ENCODE results near the gene MAPK1.
"Not testable (repeated sequence)": the region's sequence is repeated elsewhere in the genome, so short reads cannot be mapped to it uniquely, and the experiment has no call there.

The MAPK1 gene

GRCh38 chr22:21902296-21903087 is 35.0 kb upstream of the MAPK1 start:
- no peaks in the 10 kb centered on the region for H3K9me3 ChIP-seq (ENCODE audit: insufficient read depth, low read depth, low read length)
- no peak overlapping the region for H3K27ac ChIP-seq (ENCODE audit: low read length)
- H3K4me3 ChIP-seq (ENCODE audit: low read length), result no peak overlapping the region
- H3K9ac ChIP-seq (ENCODE audit: low read depth, low read length), result no peak overlapping the region
- no peaks in the 10 kb centered on the region for H3K36me3 ChIP-seq (ENCODE audit: insufficient read depth, low read depth, low read length)
- H3K27me3 ChIP-seq (ENCODE audit: insufficient read depth, low read length), result no peaks in the 10 kb centered on the region
- H3K4me1 ChIP-seq (ENCODE audit: insufficient read depth, low read length), result no peaks in the 10 kb centered on the region

- no peak overlapping the region for H3K4me3 ChIP-seq (ENCODE audit: low read length)
- no peak overlapping the region for H3K27ac ChIP-seq (ENCODE audit: low read length)
- no peaks in the 10 kb centered on the region for H3K36me3 ChIP-seq (ENCODE audit: insufficient read depth, low read depth, low read length)
- H3K9me3 ChIP-seq (ENCODE audit: insufficient read depth, low read depth, low read length), result no peaks in the 10 kb centered on the region
- no peaks in the 10 kb centered on the region for H3K4me1 ChIP-seq (ENCODE audit: insufficient read depth, low read length)
- no peaks in the 10 kb centered on the region for H3K27me3 ChIP-seq (ENCODE audit: insufficient read depth, low read length)
- H3K9ac ChIP-seq (ENCODE audit: low read depth, low read length), result no peak overlapping the region
These were observed 31.0 kb upstream of the MAPK1 start for GRCh38 chr22:21898354-21898896.

- no peak overlapping the region for H3K27ac ChIP-seq (ENCODE audit: low read length)
- no peaks in the 10 kb centered on the region for H3K36me3 ChIP-seq (ENCODE audit: insufficient read depth, low read depth, low read length)
- H3K9me3 ChIP-seq (ENCODE audit: insufficient read depth, low read depth, low read length), result no peaks in the 10 kb centered on the region
- H3K4me3 ChIP-seq (ENCODE audit: low read length), result no peak overlapping the region
- no peaks in the 10 kb centered on the region for H3K27me3 ChIP-seq (ENCODE audit: insufficient read depth, low read length)
- no peaks in the 10 kb centered on the region for H3K4me1 ChIP-seq (ENCODE audit: insufficient read depth, low read length)
- H3K9ac ChIP-seq (ENCODE audit: low read depth, low read length), result no peak overlapping the region
These were observed 29.6 kb upstream of the MAPK1 start for GRCh38 chr22:21896951-21897513.

- H3K9ac ChIP-seq (ENCODE audit: low read depth, low read length); H3K27me3 ChIP-seq (ENCODE audit: insufficient read depth, low read length); H3K4me3 ChIP-seq (ENCODE audit: low read length); H3K27ac ChIP-seq (ENCODE audit: low read length); H3K9me3 ChIP-seq (ENCODE audit: insufficient read depth, low read depth, low read length); H3K4me1 ChIP-seq (ENCODE audit: insufficient read depth, low read length); H3K36me3 ChIP-seq (ENCODE audit: insufficient read depth, low read depth, low read length): not testable (repeated sequence)
These were observed 28.8 kb upstream of the MAPK1 start for GRCh38 chr22:21896275-21896674.

- H3K4me3 ChIP-seq (ENCODE audit: low read length), result no peak overlapping the region
- H3K27me3 ChIP-seq (ENCODE audit: insufficient read depth, low read length), result no peaks in the 10 kb centered on the region
- H3K36me3 ChIP-seq (ENCODE audit: insufficient read depth, low read depth, low read length), result no peaks in the 10 kb centered on the region
- H3K27ac ChIP-seq (ENCODE audit: low read length), result no peak overlapping the region
- H3K4me1 ChIP-seq (ENCODE audit: insufficient read depth, low read length), result no peaks in the 10 kb centered on the region
- no peaks in the 10 kb centered on the region for H3K9me3 ChIP-seq (ENCODE audit: insufficient read depth, low read depth, low read length)
- no peak overlapping the region for H3K9ac ChIP-seq (ENCODE audit: low read depth, low read length)
These were observed 27.4 kb upstream of the MAPK1 start for GRCh38 chr22:21894799-21895198.

GRCh38 chr22:21889251-21889990 is 22.0 kb upstream of the MAPK1 start:
- H3K4me3 ChIP-seq (ENCODE audit: low read length), result no peak overlapping the region
- H3K9ac ChIP-seq (ENCODE audit: low read depth, low read length), result no peak overlapping the region

GRCh38 chr22:21887841-21888240 is 20.4 kb upstream of the MAPK1 start:
- H3K27ac ChIP-seq (ENCODE audit: low read length), result no peak overlapping the region
- no peaks in the 10 kb centered on the region for H3K36me3 ChIP-seq (ENCODE audit: insufficient read depth, low read depth, low read length)
- no peaks in the 10 kb centered on the region for H3K27me3 ChIP-seq (ENCODE audit: insufficient read depth, low read length)
- H3K4me3 ChIP-seq (ENCODE audit: low read length), result no peak overlapping the region
- H3K9ac ChIP-seq (ENCODE audit: low read depth, low read length), result no peak overlapping the region
- no peaks in the 10 kb centered on the region for H3K4me1 ChIP-seq (ENCODE audit: insufficient read depth, low read length)
- no peaks in the 10 kb centered on the region for H3K9me3 ChIP-seq (ENCODE audit: insufficient read depth, low read depth, low read length)

More at GRCh38 chr22:21889251-21889990, 22.0 kb upstream of the MAPK1 start:
- Histone ChIP-seq H3K9me3 (ENCODE audit: insufficient read depth, low read depth, low read length) (no peaks in the 10 kb centered on the region), H3K27me3 (ENCODE audit: insufficient read depth, low read length) (no peaks in the 10 kb centered on the region), H3K4me1 (ENCODE audit: insufficient read depth, low read length) (no peaks in the 10 kb centered on the region), H3K27ac (ENCODE audit: low read length) (no peak overlapping the region), H3K36me3 (ENCODE audit: insufficient read depth, low read depth, low read length) (no peaks in the 10 kb centered on the region)

- H3K36me3 ChIP-seq (ENCODE audit: insufficient read depth, low read depth, low read length); H3K27me3 ChIP-seq (ENCODE audit: insufficient read depth, low read length); H3K27ac ChIP-seq (ENCODE audit: low read length); H3K9me3 ChIP-seq (ENCODE audit: insufficient read depth, low read depth, low read length); H3K9ac ChIP-seq (ENCODE audit: low read depth, low read length); H3K4me3 ChIP-seq (ENCODE audit: low read length); H3K4me1 ChIP-seq (ENCODE audit: insufficient read depth, low read length): not testable (repeated sequence)
These were observed 16.5 kb upstream of the MAPK1 start for GRCh38 chr22:21883930-21884329.

- H3K36me3 ChIP-seq (ENCODE audit: insufficient read depth, low read depth, low read length); H3K4me1 ChIP-seq (ENCODE audit: insufficient read depth, low read length); H3K9ac ChIP-seq (ENCODE audit: low read depth, low read length); H3K27me3 ChIP-seq (ENCODE audit: insufficient read depth, low read length); H3K27ac ChIP-seq (ENCODE audit: low read length); H3K4me3 ChIP-seq (ENCODE audit: low read length); H3K9me3 ChIP-seq (ENCODE audit: insufficient read depth, low read depth, low read length): not testable (repeated sequence)
These were observed 15.4 kb upstream of the MAPK1 start for GRCh38 chr22:21882754-21883333.

- Histone ChIP-seq H3K4me3 (ENCODE audit: low read length) (no peak overlapping the region), H3K27ac (ENCODE audit: low read length) (no peak overlapping the region), H3K9ac (ENCODE audit: low read depth, low read length) (no peak overlapping the region), H3K36me3 (ENCODE audit: insufficient read depth, low read depth, low read length) (no peaks in the 10 kb centered on the region), H3K27me3 (ENCODE audit: insufficient read depth, low read length) (no peaks in the 10 kb centered on the region), H3K4me1 (ENCODE audit: insufficient read depth, low read length) (no peaks in the 10 kb centered on the region), H3K9me3 (ENCODE audit: insufficient read depth, low read depth, low read length) (no peaks in the 10 kb centered on the region)
These were observed 14.7 kb upstream of the MAPK1 start for GRCh38 chr22:21881841-21882753.
